ENCODE measurements around the gene NECAB2. TPM values are rescaled to one million over a fixed set of nuclear protein-coding genes. Genes with fewer than 3 reads are reported as not detected.

Gene NECAB2
- total RNA-seq, 1 donor from 2014 or later: 19.6 TPM

- H3K4me3 Mint-ChIP-seq: no peak overlapping the region
- H3K9me3 Mint-ChIP-seq: no peaks in the 10 kb centered on the region
- H3K27me3 Mint-ChIP-seq (ENCODE audit: low read depth): no peaks in the 10 kb centered on the region
- peaks cover 14% of the 10 kb centered on the region for H3K4me1 Mint-ChIP-seq
- H3K27ac Mint-ChIP-seq (ENCODE audit: unreplicated experiment): no peak overlapping the region
- no peak for DNase-seq (ENCODE audit: low read depth, low spot score)
- no peaks in the 10 kb centered on the region for H3K36me3 Mint-ChIP-seq (ENCODE audit: low read depth)
- TF ChIP-seq CTCF (conservative IDR thresholded peaks at IDR 0.05): no peak
Measured at GRCh38 chr16:83930730-83931500, 37.1 kb upstream of the NECAB2 start.

GRCh38 chr16:83931556-83931955 is 36.5 kb upstream of the NECAB2 start:
- H3K9me3 Mint-ChIP-seq: no peaks in the 10 kb centered on the region
- no peaks in the 10 kb centered on the region for H3K27me3 Mint-ChIP-seq (ENCODE audit: low read depth)
- peaks cover 12% of the 10 kb centered on the region for H3K4me1 Mint-ChIP-seq
- no peak for DNase-seq (ENCODE audit: low read depth, low spot score)
- no peak overlapping the region for H3K4me3 Mint-ChIP-seq
- peak overlapping the region; percentile 67 for H3K27ac Mint-ChIP-seq (ENCODE audit: unreplicated experiment)
- no peak for TF ChIP-seq CTCF (conservative IDR thresholded peaks at IDR 0.05)
- no peaks in the 10 kb centered on the region for H3K36me3 Mint-ChIP-seq (ENCODE audit: low read depth)

GRCh38 chr16:83932304-83932703 is 35.7 kb upstream of the NECAB2 start:
- Mint-ChIP-seq H3K9me3 (no peaks in the 10 kb centered on the region), H3K36me3 (ENCODE audit: low read depth) (peaks cover 3% of the 10 kb centered on the region), H3K4me1 (peaks cover 9% of the 10 kb centered on the region), H3K27me3 (ENCODE audit: low read depth) (no peaks in the 10 kb centered on the region), H3K4me3 (no peak overlapping the region), H3K27ac (ENCODE audit: unreplicated experiment) (no peak overlapping the region)
- TF ChIP-seq CTCF (conservative IDR thresholded peaks at IDR 0.05): no peak
- no peak for DNase-seq (ENCODE audit: low read depth, low spot score)

GRCh38 chr16:83932955-83933673 is 34.9 kb upstream of the NECAB2 start:
- peaks cover 9% of the 10 kb centered on the region for H3K4me1 Mint-ChIP-seq
- peaks cover 3% of the 10 kb centered on the region for H3K36me3 Mint-ChIP-seq (ENCODE audit: low read depth)
- no peak for DNase-seq (ENCODE audit: low read depth, low spot score)
- H3K27me3 Mint-ChIP-seq (ENCODE audit: low read depth): no peaks in the 10 kb centered on the region
- H3K9me3 Mint-ChIP-seq: no peaks in the 10 kb centered on the region
- H3K27ac Mint-ChIP-seq (ENCODE audit: unreplicated experiment): no peak overlapping the region
- H3K4me3 Mint-ChIP-seq: no peak overlapping the region
- no peak for TF ChIP-seq CTCF (conservative IDR thresholded peaks at IDR 0.05)

- Mint-ChIP-seq H3K4me3 (no peak overlapping the region), H3K9me3 (no peaks in the 10 kb centered on the region), H3K36me3 (ENCODE audit: low read depth) (peaks cover 3% of the 10 kb centered on the region), H3K27ac (ENCODE audit: unreplicated experiment) (no peak overlapping the region), H3K27me3 (ENCODE audit: low read depth) (no peaks in the 10 kb centered on the region), H3K4me1 (peaks cover 10% of the 10 kb centered on the region)
- no peak for TF ChIP-seq CTCF (conservative IDR thresholded peaks at IDR 0.05)
- DNase-seq (ENCODE audit: low read depth, low spot score): no peak
Measured at GRCh38 chr16:83933885-83934683, 34.0 kb upstream of the NECAB2 start.

All from neural crest cell (in vitro differentiated cells).